Dermis microvascular lymphatic vessel endothelial cell (primary cell): ENCODE results near the gene C1QL4. TPM values are rescaled to one million over a fixed set of nuclear protein-coding genes. Genes with fewer than 3 reads are reported as not detected.
"Not testable (repeated sequence)": the region's sequence is repeated elsewhere in the genome, so short reads cannot be mapped to it uniquely, and the experiment has no call there.

Experiments used
- DNase-seq, 2 donors: peaks; one replicate each; pipeline versions ENCODE4 v3.0.0 to v3.0.0-alpha.2; 2010; ENCODE audit warnings: low read depth in 2 of 2
- total RNA-seq: library from RNA; depleted of rRNA; stranded (reverse); fragments of >200 nt; gene quantifications from 2 replicates; pipeline ENCODE4 v1.2.1, GENCODE V29; 2014

C1QL4 gene
- total RNA-seq, 1 donor from 2014 or later: not detected

DNA sequence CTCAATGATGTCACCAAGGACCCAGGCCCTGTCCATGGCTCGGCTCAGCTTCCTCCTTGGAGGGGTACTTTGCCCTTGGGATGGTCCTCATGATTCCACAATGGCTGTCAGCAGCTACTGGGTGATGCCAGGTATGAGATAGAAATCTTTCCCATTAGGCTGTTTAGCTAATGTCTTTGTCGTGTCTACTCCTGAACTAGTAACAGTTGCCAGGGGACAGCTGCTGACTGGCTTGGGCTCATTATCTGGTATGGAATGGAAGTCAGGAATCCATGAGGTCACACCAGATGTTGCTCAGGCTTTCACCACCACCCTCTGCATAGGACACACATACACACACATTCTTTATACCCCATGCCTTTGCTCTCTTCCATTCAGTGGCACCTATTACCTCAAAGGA lies 32.8 kb downstream of the C1QL4 start:
- DNase-seq: no peak

DNA sequence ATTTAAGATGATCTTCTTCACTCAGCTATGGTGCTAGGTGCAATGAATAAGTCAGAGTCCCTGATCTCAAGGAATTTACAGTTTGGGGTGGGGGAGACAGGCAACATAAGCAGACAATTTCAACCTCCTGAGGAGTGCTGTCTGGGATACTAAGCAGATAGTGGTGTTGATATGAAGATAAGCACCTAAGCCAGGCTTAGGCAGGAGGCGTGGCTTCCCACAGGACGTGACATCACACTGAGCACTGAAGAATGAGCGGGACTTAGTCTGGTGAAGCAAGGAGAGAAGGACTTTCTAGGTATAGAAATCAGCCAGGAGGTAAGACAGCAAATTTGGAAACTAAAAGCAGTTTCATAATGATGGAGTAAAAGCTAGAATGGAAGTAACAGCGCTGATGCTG lies 35.2 kb downstream of the C1QL4 start:
- no peak for DNase-seq

DNA sequence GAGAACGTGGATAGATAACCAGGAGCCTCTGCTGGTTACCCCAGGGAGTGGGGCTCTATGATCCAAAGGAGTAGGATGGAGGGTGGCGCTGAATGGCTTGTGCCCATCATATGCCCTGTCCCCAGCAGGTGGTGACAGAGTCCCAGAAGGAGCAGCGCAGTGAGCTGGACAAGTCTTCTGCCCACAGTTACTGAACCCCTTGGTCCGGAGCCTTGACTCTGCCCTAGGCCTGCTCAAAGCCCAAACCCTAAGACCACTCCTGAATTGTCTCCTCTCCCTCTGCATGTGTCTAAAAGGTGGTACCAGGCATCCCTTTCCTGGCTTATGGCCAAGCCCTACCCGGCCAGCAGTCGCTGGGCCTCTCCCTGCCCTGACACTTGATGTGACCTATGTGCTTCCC lies 38.8 kb downstream of the C1QL4 start:
- no peak for DNase-seq

DNA sequence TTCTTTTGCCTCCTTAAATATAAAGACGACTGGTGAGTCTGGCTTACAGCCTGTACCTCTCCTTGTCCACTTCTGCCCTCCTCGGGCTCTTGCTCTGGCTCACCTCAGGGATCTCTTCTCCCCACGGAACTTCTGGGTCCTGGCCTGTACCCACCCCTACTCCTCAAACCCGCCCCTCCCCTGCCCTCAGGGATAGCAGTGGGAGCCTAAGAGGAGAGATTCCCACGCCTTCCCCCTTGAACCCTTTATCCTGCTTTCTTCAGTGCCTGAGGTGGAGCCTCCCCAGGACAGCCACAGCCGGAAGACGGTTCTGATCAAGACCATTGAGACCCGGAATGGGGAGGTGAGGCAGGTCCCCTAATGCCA lies 39.3 kb downstream of the C1QL4 start:
- DNase-seq: no peak

- DNase-seq: no peak
Measured at GRCh38 chr12:49296836-49297694, 39.9 kb downstream of the C1QL4 start.

GRCh38 chr12:49296034-49296835 lies 40.8 kb downstream of the C1QL4 start:
- DNase-seq: peak in 1 of 2 donors; percentile 28

GRCh38 chr12:49295082-49295936 lies 41.7 kb downstream of the C1QL4 start, which contains the start of gene PRPH:
Gene PRPH, plus strand, starts transcription at chr12:49295147. Its CDS starts 54 bp downstream, at chr12:49295201.
- DNase-seq: no peak

- no peak for DNase-seq
Measured at GRCh38 chr12:49294804-49295081, 42.2 kb downstream of the C1QL4 start.

DNA sequence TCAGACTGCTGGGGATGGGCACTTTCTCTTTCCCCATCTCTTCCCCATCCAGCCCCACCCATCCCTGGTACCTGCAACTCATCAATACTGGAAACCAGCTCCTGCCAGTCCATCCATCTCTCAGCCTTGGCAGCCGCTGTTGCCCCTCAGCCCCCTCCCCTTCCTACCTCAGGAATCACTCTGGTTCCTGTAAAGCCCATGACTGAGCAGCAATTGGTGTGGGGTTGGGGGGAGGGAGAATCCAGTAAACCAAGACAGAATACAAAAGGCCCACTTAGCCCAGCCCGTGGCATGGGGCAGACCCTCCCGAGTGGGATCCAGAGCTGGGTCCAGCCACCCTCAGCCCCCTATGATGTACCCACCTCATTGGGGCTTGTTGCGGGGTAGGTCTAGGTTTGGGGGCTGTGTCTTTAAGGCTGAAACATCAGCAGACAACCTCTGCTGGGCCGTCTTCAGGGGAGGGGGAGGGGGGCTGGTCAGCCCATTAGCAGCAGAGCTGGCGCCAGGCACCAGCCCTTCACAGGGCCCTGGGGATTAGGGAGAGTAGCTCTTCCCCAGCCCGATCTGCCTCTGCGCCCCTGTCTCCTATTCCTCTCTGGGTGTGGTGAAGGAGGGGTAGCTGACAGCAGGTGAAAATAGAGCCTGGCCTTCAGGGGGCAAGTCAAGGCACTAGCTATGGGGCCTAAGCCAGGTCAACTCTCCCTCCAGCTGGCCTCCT lies 42.7 kb downstream of the C1QL4 start:
- DNase-seq: no peak

GRCh38 chr12:49293056-49293956 lies 43.7 kb downstream of the C1QL4 start:
- DNase-seq: no peak

DNA sequence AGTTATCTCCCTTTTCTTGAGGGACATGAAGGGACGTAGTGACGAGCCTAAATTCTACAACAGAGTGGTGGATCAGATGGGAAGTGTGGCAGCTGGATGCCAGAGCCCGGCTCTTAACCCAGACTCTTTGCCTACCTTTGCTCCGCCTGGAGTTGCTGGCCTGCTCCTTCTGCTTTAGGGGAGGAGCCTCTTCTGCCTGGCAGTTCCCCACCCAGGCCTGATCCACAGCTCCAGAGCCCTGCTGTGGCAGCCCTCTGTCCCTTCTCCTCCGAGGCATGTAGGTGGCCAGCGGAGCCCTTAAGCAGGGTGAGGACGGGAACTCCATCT lies 44.3 kb downstream of the C1QL4 start:
- DNase-seq: no peak

DNA sequence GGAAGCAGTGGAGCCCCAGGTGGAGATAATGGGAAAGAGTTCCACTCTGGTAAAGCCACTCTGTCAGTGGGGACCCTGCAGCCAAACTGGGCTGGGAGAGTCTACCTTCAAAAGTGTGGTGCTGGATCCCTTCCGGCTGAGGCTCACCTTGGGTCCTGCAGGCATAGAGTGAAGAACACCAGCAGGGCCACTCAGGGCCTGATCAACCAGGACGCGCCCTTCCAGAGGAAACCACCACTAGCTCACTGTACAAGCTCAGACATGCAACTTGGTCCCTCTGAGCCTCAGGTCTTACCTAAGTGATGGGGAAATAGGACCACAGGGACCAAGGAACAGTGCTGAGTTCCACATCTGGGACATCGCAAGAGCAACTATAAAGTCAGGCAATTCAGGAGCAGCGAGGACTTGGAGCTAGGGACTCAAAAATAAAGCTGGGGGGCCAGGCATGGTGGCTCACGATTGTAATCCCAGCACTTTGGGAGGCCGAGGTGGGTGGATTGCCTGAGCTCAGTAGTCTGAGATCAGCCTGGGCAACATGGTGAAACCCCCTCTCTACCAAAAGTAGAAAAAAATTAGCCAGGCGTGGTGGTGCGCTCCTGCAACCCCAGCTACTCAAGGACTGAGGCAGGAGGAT lies 47.9 kb downstream of the C1QL4 start:
- DNase-seq: no peak

GRCh38 chr12:49288412-49288853 lies 48.6 kb downstream of the C1QL4 start:
- DNase-seq: peak; percentile 18 to 52

DNA sequence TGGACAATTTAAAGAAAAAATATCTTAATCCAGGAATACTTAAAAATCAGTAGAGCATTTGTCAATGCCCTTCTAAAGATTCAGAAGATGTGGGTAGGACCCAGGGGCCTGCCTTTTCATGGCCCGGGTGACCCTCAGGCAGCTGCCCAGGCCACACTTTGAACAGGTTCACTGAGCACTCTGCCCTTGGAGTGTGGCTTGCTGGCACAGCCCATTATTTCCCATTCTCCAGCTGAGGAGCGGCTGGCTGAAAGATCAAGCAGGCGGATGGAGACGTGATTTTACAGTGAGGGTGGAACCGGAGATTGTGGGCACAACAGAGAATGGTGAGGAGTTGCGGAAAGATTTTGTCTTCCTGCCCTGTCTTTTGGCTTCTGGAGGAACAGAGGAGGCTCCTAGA lies 49.1 kb downstream of the C1QL4 start:
- no peak for DNase-seq

DNA sequence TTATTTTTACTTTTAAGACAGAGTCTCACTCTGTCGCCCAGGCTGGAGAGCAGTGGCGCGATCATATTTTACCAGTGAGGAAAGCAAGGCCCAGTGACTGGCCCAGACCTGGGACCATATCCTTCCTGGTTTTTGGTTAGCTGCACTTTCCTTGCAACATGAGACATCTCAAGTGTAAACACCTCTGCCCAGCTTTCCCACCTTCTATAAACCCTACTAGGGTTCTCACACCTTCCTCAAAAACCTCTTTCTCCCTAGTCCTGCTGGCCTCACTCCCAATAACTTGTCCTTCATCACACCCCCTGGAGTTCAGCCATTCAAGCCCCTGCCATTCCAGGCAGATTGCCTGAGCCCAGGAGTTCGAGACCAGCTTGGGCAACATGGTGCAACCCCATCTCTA lies 52.3 kb downstream of the C1QL4 start:
- DNase-seq: no peak

DNA sequence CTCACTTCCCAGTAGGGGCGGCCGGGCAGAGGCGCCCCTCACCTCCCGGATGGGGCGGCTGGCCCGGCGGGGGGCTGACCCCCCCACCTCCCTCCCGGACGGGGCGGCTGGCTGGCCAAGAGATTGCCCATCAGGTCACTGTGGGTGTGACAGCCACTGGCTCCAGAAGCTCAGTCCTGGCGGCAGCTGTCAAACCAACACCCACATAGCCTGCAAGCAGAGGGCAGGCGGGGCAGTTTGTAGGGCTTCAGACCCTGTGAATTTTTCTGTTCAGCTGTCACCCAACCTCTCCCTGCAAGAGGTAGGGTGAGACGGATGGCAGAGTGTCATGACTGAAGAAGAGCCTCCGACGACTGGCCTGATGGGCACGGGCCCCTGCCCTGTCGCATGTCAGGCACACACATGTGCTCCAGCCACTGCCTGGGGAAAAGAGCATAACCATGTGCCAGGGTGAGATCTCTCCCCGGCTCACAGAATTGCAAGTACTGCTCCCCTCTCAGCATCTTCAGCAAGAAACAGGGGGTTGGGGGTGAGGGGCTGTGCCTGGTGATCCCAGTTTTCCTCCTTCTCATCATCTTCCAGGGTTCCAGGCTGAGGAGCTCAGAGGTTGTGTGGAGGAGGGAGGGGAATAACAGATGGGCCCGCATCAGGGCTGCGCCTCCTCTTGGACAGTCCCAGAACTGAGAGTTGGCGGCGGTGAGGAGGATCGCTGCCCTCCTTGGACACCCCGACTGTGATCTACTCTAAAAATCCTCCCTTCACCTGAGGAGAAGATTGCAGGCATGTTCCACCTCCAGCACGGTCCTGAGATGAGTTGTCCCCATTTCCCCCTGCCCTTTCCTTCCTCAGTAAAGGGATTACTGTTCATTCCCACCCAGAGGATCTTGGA lies 53.2 kb downstream of the C1QL4 start:
- no peak for DNase-seq

- not testable (repeated sequence) for DNase-seq
Measured at GRCh38 chr12:49282740-49283375, 54.1 kb downstream of the C1QL4 start.
